Measurements from ENCODE around the gene ATF2.
"Not testable (repeated sequence)": the region's sequence is repeated elsewhere in the genome, so short reads cannot be mapped to it uniquely, and the experiment has no call there.

Gene ATF2

GRCh38 chr2:175108091-175108490, 59.9 kb downstream of the ATF2 start:
- DNase-seq (ENCODE audit: low read depth); H3K4me3 ChIP-seq (ENCODE audit: low read depth, low read length): not testable (repeated sequence)

DNA sequence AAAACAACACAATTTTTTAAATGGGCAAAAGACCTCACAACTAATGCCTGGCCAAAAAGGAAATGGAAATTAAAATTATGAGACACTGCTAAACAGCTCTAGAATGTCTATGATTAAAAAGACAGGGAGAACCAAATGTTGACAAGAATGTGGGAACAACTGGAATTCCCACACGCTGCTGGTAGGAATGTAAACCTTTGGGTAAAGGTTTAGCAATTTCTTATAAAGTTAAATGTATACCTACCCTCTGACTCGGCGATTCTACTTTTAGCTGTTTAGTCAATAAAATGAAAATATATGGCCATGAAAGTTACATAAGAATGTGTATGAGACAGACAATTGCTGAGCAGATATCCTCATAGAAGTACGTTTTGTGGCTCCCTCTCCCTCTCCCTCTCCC, 60.9 kb downstream of the ATF2 start:
- DNase-seq (ENCODE audit: low read depth): no peak
- no peak overlapping the region for H3K4me3 ChIP-seq (ENCODE audit: low read depth, low read length)

GRCh38 chr2:175103191-175103590, 64.8 kb downstream of the ATF2 start:
- no peak overlapping the region for H3K4me3 ChIP-seq (ENCODE audit: low read depth, low read length)
- no peak for DNase-seq (ENCODE audit: low read depth)

DNA sequence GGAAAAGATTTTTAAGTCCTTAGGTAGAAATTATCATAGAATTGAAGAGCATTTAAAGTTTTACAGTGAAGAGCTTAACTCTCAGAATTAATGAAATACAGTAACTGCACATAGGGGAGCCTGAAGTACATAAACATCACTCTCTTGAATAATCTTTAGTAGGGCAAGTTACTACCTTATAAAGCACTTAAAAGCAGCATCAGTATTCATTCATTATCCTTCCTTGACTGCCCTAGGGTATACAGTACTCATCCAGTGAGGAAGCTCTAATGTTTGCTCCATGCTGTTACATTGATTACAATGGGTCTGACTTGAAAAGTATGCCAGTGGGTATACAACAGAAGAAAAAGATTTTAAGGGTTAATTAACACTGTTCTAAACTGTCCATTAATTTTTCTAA, 66.5 kb downstream of the ATF2 start:
- no peak for DNase-seq (ENCODE audit: low read depth)
- H3K4me3 ChIP-seq (ENCODE audit: low read depth, low read length): no peak overlapping the region

DNA sequence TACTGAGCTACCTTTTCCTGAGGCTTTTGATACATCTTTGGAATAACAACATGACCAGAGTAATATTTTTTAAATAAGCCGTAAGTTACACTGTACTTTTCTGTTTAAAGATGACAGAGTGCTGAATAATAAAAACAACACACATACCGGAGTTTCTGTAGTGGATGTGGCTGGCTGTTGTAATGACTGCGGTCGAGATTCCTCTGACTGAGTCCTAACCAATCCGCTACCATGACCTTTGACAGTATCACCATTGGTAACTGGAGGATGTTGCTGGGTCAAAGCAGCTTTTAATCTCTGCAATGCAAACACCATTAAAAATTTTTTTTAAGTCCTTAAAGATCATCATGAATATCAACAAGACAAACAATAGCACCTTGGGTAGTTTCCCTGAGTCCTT, 70.7 kb downstream of the ATF2 start:
- H3K4me3 ChIP-seq (ENCODE audit: low read depth, low read length): no peak overlapping the region
- DNase-seq (ENCODE audit: low read depth): peak; percentile 61

- DNase-seq (ENCODE audit: low read depth); H3K4me3 ChIP-seq (ENCODE audit: low read depth, low read length): not testable (repeated sequence)
Observed at GRCh38 chr2:175084117-175084516, 83.9 kb downstream of the ATF2 start.

DNA sequence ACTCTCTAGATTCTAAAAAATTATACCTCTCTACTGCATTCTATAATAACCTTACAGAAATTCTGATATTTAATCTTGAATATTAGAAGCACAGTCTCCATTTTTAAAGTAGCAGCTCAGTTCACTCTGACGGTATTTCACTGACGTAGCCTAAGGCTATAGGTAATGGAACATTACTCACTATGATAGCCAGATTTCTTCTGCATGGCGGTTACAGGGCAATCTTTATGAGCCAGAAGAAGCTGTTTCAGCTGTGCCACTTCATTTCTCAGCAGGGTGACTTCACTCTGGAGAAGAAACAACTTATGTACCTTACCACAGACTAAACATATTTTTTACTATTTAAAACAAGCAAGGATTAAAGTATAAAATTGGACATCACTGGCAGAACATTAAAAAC, 87.5 kb downstream of the ATF2 start:
- no peak for DNase-seq (ENCODE audit: low read depth)
- H3K4me3 ChIP-seq (ENCODE audit: low read depth, low read length): no peak overlapping the region

DNA sequence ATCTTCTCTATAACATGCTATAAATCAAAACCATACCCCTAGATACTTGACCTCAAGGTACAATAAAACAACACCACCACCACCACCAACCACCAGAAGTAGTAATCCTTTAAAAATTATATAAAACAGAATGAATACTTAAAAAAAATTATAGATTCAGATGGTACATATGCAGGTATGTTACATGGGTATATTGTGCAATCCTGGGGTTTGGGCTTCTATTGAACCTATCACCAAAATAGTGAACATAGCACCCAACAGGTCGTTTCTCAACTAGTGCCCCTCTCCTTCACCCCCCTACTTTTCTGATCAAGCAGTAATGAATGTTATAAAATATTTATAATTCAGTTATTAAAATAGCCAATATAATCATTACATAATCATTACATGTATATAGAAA, 91.7 kb downstream of the ATF2 start:
- no peak overlapping the region for H3K4me3 ChIP-seq (ENCODE audit: low read depth, low read length)
- DNase-seq (ENCODE audit: low read depth): no peak

GRCh38 chr2:175074478-175074877, 93.5 kb downstream of the ATF2 start:
- DNase-seq (ENCODE audit: low read depth): no peak
- no peak overlapping the region for H3K4me3 ChIP-seq (ENCODE audit: low read depth, low read length)

DNA sequence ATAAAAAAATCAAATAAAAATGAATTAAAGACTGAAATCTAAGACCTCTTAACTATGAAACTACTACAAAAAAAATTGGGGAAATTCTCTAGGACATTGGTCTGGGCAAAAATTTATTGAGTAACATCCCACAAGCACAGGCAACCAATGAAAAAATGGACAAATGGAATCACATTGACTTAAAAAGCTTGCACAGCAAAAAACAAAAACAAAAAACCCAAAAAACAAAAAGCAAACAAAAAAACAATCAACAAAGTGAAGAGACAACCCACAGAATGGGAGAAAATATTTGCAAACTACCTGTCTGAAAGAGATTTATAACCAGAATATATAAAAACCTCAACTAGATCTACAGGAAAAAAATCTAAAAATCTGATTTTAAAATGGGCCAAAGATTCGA, 99.5 kb downstream of the ATF2 start:
- no peak for DNase-seq (ENCODE audit: low read depth)

GRCh38 chr2:175066411-175066810, 101.6 kb downstream of the ATF2 start:
- DNase-seq (ENCODE audit: low read depth): no peak
- no peak overlapping the region for H3K4me3 ChIP-seq (ENCODE audit: low read depth, low read length)

More for the DNA sequence above, 99.5 kb downstream of the ATF2 start:
- H3K4me3 ChIP-seq (ENCODE audit: low read depth, low read length): no peak overlapping the region

DNA sequence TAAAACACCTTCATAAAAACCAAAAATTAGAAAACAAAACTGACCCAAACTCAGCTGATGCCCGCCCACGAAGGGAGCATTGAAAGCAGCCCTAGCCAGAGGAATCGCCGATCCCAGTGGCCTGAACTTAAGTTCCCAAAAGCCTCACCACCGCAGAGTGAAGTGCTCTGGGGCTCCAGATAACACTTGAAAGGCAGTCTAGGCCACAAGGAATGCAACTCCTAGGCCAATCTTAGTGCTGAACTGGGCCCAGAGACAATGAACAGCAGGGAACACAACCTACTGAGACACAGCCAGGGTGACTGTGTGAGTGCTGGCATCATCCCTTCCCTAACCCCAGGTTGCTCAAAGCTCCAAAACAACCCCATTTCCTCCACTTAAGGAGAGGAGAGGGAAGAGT, 103.2 kb downstream of the ATF2 start:
- no peak overlapping the region for H3K4me3 ChIP-seq (ENCODE audit: low read depth, low read length)
- DNase-seq (ENCODE audit: low read depth): no peak

- DNase-seq (ENCODE audit: low read depth): no peak
- H3K4me3 ChIP-seq (ENCODE audit: low read depth, low read length): no peak overlapping the region
Observed at GRCh38 chr2:175063741-175064140, 104.3 kb downstream of the ATF2 start.

- no peak for DNase-seq (ENCODE audit: low read depth)
- H3K4me3 ChIP-seq (ENCODE audit: low read depth, low read length): no peak overlapping the region
Observed at GRCh38 chr2:175062787-175063585, 105.0 kb downstream of the ATF2 start.

DNA sequence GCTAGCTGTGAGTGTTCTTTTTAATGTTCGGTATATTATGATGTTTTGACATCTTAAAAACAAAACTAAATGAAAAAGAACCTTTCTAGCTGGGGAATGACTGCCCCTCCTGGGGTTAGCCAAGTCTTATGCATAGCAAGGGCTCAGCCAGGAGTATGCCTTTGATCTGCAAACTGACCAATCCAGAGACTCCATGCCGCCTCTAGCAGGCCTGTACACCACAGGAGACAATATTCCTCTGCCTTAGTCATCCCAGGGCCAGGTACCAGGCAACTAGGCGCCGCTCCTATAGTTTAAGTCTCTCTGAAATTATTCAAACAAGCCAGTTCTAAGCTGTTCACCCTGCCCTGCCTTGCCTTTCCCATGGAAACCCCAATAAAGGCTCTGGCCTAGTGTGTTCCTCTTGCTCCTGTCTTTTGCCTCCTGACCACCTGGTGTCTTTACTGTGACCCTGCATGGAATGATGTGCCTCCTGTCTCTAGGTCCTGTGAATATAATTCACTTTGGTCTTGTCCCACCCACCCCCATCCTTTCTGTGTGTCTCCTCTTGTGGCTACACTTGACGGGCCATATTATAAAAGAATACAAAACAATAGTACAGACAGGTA, 110.8 kb downstream of the ATF2 start:
- H3K4me3 ChIP-seq (ENCODE audit: low read depth, low read length): no peak overlapping the region
- no peak for DNase-seq (ENCODE audit: low read depth)

- DNase-seq (ENCODE audit: low read depth): no peak
Observed at GRCh38 chr2:175055993-175056392, 112.0 kb downstream of the ATF2 start.

GRCh38 chr2:175054340-175054739, 113.7 kb downstream of the ATF2 start:
- DNase-seq (ENCODE audit: low read depth): no peak
- H3K4me3 ChIP-seq (ENCODE audit: low read depth, low read length): no peak overlapping the region

More at GRCh38 chr2:175055993-175056392, 112.0 kb downstream of the ATF2 start:
- H3K4me3 ChIP-seq (ENCODE audit: low read depth, low read length): no peak overlapping the region

- no peak for DNase-seq (ENCODE audit: low read depth)
- H3K4me3 ChIP-seq (ENCODE audit: low read depth, low read length): no peak overlapping the region
Observed at GRCh38 chr2:175049661-175050060, 118.3 kb downstream of the ATF2 start.

- DNase-seq (ENCODE audit: low read depth): no peak
- H3K4me3 ChIP-seq (ENCODE audit: low read depth, low read length): no peak overlapping the region
Observed at GRCh38 chr2:175048275-175048674, 119.7 kb downstream of the ATF2 start.

DNA sequence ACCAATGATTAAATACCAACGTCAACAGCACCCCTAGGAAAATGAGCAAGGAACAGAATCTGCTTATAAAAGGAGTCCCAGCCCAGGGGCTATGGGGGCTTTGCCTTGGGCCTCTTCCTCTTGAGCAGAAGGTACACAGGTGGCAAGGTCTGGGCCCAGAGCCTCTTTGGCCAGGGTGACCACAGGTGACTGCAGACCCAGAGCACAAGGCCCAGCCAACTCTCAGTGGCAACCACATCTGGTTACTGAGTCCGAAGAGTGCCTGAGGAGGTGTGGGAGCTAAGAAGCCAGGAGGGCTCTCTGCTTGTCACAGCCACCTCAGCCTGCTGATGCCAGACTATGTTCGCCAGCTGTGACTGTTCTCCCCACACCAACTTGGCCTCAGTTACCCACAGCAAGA, 128.5 kb downstream of the ATF2 start:
- no peak for DNase-seq (ENCODE audit: low read depth)
- no peak overlapping the region for H3K4me3 ChIP-seq (ENCODE audit: low read depth, low read length)

- no peak for DNase-seq (ENCODE audit: low read depth)
- no peak overlapping the region for H3K4me3 ChIP-seq (ENCODE audit: low read depth, low read length)
Observed at GRCh38 chr2:175039031-175039430, 129.0 kb downstream of the ATF2 start.

Data from skeletal muscle cell (primary cell).